Limb (tissue), 2 donors: ENCODE data around the gene SORBS2.
"Not testable (repeated sequence)": the region's sequence is repeated elsewhere in the genome, so short reads cannot be mapped to it uniquely, and the experiment has no call there.

ENCODE experiments used
- DNase-seq, 2 donors: peaks; one replicate each; pipeline ENCODE4 v3.0.0-alpha.2; 2016; ENCODE audit errors: extremely low spot score in 2 of 2

The SORBS2 gene

DNA sequence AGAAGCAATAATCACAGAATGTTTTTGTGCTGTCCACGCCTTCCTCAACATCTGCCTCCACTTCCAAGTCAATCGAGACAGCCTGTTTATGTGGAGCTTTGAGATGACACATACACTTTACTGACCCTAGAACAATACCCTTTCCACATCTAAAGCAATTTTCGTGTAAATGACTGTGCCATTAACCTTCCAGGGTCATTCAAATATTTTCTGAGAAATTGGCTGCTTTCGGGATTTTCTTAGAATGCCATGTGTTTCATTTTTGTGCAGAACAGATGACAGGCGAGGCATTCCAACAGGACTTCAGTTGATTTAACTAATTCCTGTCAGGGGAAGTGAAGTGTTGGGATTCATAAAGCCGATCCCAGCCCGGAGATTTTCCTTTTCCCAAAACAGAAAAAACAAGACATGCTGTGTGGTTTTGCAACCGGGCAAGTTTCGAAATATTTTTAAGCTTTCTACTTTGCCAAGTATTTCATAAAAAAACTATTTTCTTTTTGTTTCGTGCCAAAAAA is 73.9 kb downstream of the SORBS2 start:
- DNase-seq, result no peak

DNA sequence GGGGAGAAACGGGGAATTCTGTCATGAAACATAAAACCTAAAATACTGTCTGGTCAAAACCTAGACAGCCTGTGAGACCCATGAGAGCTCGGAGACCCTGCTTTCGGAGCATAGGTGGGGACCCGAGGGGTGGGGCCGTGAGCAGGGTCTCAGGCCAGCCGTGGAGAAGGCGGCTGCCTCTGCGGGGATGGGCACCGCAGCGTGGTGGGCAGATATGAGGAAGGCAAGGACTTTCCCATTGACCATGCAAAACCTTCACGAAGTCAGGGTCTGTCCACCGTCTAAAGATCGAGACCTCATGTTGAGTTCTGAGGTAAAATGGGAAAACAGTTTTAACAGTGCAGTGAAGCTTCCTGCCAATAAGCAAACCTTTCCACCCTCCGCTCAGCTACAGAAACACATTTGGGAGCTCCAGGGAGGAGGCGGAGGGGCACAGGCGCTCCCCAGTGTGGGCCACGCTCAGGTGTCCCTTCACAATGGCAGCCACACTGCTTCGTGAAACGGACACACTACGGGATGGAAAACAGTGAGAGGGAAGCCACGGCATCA is 74.4 kb downstream of the SORBS2 start:
- no peak for DNase-seq

DNA sequence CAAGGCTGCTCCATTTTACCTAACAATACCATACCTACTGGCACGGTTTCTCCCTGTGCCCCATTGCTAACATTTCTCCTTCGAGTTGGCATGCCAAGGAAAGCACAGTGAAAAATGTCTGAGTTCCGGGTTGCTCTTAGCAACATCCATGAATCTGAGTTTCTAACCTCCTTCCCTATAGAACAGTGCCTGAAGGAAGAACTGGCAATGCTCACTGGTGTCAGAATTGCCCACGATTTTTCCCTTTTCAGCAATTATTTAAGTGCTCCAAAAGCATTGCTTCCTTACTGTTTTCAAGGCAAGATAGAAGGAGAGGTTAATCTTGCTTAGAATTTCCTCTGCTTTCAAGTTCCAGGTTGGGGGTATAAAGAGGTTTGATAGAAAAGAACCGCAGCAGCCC is 75.1 kb downstream of the SORBS2 start:
- no peak for DNase-seq

DNA sequence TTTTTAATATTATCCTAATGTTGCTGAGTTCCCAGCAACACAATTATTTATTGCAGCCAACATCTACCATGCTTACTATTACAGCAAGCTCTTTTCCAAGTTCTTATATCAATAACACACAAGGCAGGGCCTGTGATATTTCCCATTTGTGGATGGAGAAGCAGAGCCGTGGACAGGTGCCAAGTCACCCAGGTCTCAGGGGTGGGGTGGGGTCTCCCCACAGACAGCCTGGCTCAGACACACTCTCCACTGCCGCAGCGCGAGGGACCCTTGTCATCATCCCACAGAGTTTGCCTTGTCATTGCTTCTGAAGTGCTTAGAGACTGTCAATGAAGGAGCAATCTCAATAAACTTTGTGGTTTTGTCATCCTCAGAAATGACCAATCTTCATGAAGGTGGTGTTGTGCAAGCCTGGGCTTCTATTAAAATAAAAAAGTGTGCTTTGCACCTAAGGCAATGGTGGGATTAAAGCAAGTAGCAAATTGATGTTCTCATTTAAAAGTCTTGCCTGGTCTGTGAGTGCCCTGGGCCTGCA is 76.1 kb downstream of the SORBS2 start:
- no peak for DNase-seq

DNA sequence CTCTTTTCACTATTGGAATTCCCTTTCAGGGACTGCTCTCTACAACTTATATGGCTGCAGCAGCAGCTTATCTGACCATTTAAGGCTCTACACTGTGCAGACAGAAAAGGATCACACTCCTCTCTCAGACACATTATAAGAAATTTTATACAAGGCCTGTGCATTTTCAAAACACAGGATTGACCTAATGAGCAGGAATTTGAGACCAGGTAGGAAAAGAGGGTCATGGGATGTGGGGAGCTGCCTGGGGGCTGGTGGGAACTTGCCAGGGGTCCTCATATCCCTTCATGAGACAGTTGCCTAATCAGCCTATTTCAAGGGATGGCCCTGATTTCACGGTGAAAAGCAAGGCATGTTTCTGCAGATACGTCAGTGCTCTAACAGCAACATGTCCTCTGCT is 77.1 kb downstream of the SORBS2 start:
- DNase-seq, result no peak

DNA sequence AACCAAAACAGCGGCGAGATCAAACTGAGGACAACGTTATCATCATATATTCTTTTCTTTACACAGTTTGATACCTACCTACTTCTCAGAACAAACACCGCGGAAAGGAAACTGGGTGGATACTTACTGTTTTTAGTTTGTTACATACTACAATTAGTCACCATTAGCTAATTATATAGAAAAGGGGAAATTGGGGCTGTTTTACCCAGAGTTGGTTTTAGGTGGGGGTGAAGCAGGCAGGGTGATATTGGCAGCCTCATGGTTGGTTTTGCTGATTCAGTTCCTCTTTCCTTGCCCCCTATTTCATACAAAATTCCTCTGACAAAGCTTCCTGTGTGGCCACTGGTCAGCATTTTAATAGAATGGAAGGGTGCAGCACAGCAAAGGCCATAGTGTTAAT is 77.8 kb downstream of the SORBS2 start:
- DNase-seq, result no peak

DNA sequence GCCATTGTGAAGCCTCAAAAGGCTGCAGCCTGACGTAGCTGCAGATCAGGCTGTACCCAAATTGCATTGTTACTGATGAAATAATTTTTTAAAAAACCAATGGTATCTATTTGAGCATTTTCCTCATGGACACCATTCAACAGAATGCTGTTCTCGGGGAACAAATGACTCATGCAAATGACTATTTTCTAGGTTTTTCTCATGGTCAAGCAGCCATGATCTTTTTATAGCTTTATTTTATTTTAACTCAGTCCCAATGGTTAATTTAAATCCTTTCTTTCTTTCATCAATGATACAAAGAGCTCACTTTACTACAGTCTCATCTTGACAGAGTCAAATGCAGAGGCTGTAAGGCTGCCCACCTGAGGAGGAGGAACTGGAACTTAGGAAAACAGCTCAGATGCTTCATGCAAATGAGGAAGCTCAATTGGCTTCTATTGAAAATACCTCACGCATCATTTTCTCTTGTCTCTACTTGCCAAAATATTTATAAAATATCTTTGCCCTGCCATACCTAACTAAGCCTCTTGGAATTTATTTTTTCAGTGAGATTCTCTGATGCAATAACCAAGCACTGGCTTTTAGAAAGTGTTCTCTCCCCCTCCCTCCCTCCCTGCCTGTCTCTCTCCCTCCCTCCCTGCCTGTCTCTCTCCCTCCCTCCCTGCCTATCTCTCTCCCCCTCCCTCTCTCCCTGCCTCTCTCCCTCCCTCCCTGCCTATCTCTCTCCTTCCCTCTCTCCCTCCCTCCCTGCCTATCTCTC is 81.0 kb downstream of the SORBS2 start:
- no peak for DNase-seq

DNA sequence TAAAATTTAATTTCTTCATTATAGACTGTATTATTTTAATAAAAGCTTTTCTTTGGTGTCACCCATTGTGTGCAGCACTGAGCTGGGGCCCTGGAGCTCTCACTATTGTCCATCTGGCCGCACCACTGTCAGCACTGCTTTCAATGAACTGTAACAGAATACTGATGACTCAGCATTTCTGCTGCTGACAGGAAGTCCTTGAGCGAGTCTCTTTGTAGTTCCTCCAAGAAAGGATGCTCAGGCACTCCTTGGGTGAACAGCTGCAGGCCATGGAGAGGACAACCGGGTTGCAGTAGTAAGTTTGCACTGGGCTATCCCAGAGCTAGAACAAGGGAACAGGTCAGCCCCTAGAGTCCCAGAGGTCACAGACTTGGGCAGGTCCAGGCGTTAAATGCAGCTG is 81.6 kb downstream of the SORBS2 start:
- DNase-seq, result no peak

DNA sequence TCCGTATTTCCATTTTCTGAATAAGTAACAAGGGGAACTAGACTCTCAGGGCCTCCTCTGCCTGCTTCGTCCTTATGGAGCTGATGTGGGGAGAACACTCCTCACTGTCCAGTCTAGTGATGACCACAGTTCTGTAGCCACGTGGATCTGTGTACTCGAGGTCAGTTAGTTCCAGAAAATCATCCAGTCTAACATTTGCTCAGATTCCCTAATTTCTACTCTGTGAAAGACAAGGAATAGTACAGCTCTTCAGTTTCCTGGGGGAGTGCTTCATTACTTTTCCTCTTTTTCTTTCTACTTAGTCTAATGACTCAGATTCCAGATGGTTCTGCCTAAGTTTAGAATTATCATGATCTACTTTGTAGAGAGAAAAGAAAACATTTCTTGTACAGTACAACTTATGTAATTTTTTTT is 82.6 kb downstream of the SORBS2 start:
- no peak for DNase-seq

DNA sequence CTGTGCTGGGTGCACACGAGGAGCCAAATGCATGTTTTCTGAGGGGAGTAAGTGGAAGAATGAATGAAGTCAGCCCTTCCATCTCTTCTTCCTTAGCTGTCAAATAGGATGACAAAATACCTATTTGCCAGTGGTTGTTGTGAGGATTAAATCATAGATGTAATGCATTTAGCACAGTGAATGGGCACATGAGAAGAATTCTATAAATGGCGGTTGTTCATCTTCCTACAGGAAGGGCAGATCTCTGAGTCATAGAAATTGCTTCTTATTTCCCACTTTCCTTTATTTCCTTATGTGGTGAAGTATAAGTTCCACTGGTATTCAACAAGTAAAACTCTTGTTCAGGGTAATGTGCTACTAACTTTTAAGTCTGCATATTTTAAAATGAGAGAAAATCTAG is 83.1 kb downstream of the SORBS2 start:
- DNase-seq, result no peak

DNA sequence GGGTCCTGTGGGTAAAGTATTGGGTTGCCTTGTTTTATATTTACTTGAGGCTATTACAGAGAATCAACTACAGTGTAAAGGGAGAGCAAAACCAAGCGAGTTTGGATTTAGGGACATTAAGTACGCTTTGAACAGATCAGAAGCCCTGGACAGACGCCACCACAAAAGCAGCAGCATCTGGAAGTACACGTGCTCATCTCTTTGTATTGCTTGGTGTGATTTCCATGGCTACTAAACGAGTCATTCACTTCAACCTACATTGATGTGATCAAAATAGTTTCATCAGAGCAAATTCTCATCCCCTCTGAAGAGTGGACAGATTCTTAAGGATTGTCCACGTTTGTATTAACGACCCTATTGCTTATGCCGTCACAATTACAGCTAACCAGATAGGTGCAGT is 85.1 kb downstream of the SORBS2 start:
- no peak for DNase-seq

DNA sequence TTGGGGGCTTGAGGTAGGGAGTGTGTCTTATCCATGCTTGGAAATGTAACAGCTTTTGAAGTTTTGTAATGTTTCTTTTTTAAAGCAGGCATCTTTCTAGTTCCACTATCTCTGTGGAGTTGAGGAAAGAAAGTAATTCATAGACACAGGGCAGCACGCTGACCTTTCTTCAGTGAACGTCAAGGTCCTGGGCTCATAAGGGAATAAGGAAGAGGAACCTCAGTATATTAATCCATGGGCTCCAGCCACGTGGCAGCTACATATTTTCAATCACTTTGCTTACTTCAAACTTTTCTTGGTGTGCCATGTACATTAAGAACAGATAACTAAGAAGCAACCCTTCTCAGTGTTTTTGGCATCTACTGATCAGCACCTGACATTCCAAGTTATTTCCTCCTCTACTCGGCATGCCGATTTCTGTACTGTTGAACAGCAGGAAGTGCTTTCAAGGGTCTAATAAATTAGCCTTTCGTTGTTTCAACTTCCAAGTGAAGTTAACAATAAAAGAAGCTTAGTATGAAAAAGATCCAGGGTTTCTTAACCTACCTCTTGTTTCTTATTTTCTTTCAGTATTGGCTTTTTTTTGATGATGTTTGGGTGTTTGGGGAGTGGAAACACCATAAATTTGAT is 88.2 kb downstream of the SORBS2 start:
- no peak for DNase-seq

DNA sequence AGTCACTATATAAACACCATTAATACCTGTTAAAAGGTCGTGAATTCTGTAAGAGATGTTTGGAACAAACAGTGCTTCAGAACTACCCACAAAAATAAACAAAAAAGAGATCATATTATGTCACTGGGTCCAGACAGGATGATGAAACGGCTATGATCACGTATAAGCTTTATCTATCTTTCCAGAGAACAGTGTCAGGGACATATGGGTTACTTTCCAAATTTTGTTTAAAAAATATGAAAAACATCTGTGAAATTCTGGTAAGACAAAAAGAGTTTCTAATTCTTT is 90.0 kb downstream of the SORBS2 start:
- no peak for DNase-seq

DNA sequence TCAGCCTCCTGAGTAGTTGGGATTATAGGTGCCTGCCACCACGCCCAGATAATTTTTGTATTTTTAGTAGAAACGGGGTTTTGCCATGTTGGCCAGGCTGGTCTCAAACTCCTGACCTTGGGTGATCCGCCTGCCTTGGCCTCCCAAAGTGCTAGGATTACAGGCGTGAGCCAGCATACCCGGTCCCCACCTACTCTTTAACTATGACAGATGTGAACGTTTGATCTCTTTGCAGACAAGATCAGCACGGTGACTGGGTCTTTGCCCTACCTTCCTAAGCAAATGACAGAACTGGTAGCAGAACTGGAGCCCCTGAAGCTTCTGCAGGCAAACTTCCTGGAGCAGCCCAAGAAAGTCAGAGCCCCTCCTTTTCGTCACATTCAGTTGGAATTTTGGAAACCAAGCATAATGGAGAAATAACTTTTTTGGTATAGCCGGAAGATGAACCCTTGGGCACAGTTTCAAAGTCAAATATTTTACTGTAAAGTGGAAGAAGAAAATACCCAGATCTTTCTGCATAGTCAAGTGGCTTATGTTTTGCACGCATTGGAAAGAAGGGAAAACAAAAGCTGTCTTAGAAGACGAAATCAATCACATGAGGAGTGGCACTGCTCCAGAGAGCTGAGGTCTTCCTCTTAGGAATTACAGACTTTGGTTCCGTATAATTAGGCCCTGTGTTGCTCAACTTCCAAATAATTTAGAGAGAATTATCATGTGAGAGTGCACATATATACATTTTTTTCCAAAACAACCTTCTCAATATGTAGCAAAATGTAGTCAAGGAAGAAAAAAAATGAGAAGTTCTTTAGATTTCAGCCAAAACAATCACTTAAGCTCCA is 90.6 kb downstream of the SORBS2 start:
- no peak for DNase-seq

DNA sequence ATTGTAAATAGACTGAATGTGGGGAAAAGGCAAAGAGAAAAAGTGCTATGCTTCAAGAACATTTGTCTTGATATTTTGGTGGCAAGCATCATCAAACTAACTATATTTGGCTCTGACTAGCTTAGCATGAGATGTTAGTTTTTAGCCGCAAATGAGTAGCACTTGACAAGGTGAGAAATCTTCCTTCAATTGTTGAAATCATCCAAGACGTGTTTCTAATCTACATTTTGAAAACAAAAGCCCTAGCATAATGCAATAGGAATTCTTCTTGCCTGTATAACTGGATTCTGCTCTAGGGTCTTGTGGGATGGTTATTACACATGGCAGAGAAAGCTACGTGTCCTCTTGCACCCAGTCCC is 92.5 kb downstream of the SORBS2 start:
- DNase-seq, result no peak

DNA sequence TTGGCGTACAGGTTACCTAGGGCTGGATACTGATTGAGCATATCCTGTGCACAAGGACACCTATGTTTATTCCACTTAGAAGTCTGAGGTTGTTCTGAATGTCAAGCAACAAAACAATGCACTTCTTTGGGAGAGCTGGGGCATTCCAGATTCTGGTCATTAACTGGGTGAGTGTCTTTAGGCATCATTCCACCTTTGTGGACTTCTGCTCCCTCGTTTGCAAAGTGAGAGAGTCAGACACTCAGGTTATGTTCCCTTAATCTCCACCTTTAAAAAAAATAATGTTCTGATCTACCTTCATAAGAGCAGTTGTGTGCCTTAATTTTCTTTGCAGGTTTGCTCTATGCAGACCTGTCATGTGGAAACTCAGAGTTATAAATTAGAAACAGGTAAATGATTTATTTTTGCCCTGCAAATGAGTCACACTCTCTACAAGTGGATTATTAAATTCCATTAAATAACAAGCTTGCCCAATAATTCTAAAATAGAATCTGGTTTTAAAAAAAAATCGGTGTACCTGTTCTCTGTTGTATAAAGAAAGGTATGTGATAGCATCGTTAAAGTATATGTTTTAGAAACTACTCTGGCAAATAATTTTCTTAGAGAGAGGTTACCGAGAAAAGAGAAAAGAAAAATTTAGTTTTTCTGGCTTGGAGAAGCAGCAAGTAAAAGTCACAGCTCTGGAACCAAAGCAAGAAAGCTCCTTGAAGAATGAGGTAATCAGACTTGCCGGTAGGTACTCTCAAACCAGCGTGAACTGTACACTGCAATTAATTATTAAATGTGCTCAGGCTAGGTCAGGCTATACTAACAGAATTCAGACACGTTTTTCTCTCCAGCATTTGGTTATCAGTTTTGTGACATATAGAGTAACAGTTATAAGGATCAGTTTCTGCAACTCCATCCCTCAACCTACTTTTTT is 93.2 kb downstream of the SORBS2 start:
- no peak for DNase-seq

DNA sequence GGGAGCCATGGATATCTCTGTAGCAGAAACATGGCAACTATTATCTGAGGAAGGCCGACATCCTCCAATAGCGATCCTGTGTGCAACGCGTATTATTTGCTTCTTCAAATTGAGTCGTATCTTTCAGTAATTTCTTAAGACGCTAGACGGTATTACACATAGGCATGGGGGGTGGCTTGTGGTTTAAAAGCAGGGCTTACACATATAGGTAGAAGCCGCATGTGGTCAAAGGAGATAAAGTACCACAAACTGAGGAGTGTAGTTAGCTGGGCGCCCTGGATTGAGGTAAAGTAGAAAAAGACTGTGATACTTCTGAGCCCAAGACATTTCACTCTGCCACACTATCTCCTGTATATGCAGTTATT is 94.6 kb downstream of the SORBS2 start:
- DNase-seq, result no peak

DNA sequence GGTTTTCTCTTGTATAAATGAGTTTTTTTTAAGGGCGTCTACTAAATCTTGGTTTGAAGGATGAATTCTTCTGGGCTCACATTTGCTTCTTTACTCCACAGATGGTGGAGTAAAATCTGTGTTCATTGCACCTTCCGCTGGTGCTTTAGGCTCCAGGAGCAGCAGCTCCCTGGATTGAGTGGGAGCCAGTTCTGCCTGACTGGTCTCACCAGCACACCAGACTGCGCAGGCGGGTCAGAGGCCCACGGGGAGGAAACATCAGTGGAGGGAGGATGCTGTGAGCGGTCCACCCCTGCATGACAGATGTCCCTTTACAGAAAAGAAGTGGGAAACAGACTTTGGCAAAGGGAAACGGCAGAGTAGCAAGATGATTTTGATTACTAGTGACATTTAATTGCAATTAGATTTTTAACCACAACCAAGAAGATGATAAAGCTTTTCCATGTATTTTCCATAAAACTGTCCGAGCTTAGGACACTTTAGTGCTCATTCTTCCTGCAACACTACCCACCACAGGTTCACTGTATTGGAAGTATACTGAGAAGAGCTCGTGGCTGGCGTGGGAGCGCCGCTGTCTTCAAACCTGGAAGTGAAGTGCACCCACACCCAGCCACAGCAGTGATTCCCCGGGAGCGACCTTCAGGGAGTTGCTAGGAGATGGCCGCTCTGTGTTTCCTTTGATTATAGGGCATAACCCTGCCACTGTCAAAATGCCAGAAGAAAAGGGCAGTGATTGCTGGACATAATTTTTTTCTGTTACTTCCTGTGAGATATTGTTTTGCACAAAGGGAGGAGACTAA is 95.2 kb downstream of the SORBS2 start:
- DNase-seq, result no peak

DNA sequence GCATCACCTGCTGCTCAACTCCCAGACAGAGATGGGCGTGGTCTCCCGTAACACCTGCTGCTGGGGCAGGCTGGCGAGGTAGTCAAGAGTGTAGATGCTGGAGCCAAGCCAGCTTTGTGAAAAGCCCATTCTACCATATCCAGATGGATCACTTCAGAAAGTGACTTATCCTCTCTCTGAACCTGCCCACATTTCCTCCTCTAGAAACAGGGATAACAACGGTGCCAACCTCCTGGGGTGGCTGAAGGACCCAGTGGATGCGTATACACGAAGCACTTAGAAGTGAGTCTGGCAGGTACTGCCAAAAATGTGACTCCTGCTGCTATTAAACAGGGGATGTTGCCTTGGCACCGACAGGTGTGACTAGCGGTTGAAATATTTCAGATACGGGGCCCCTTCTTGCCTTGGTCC is 95.8 kb downstream of the SORBS2 start:
- no peak for DNase-seq

DNA sequence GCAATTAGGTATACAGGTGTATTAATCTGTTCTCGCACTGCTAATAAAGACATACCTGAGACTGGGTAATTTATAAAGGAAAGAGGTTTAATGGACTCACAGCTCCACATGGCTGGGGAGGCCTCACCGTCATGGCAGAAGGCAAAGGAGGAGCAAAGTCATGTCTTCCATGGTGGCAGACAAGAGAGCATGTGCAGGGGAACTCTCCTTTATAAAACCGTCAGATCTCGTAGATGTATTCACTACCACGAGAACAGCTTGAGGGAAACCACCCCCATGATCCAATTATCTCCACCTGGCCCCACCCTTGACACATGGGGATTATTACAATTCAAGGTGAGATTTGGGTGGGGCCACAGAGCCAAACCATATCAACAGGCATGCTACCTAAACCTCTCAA is 97.5 kb downstream of the SORBS2 start:
- DNase-seq, result not testable (repeated sequence)
